Endodermal cell (in vitro differentiated cells): Measurements from ENCODE around the gene HMGXB4. TPM values are rescaled to one million over a fixed set of nuclear protein-coding genes. Genes with fewer than 3 reads are reported as not detected.
A peak's percentile ranks its signal among the peaks of the same experiment; 100 is the strongest.

Source experiments
- DNase-seq: peaks from one replicate; pipeline ENCODE4 v3.0.0-alpha.2; 2017
- H3K27ac ChIP-seq: 2 replicates; pipeline ENCODE4 v1.5.1; 2013; ENCODE audit warnings: mild to moderate bottlenecking, low read depth, low read length, moderate library complexity
- H3K27me3 ChIP-seq: 2 replicates; pipeline ENCODE4 v1.6.1; 2013; ENCODE audit warnings: mild to moderate bottlenecking, low read length, moderate library complexity; ENCODE audit not compliant: insufficient read depth, control insufficient read depth, poor library complexity, severe bottlenecking
- H3K36me3 ChIP-seq: 2 replicates; pipeline ENCODE4 v1.7.0; 2013; ENCODE audit warnings: mild to moderate bottlenecking, low read length, moderate library complexity; ENCODE audit not compliant: control insufficient read depth, insufficient read depth
- H3K4me1 ChIP-seq: one replicate; pipeline ENCODE4 v1.7.0; 2013; ENCODE audit warnings: low read length; ENCODE audit not compliant: control insufficient read depth, insufficient read depth
- H3K4me3 ChIP-seq: 2 replicates; pipeline ENCODE4 v1.5.1; 2013; ENCODE audit warnings: mild to moderate bottlenecking, low read length, moderate library complexity
- H3K9ac ChIP-seq: 2 replicates; pipeline ENCODE4 v1.6.1; 2013; ENCODE audit warnings: mild to moderate bottlenecking, low read length, moderate library complexity; ENCODE audit not compliant: poor library complexity, severe bottlenecking; ENCODE audit errors: extremely low read depth
- H3K9me3 ChIP-seq: 2 replicates; pipeline ENCODE4 v1.6.1; 2013; ENCODE audit warnings: mild to moderate bottlenecking, low read length, moderate library complexity; ENCODE audit not compliant: control insufficient read depth
- H3K27ac Mint-ChIP-seq: 2 replicates; pipeline ENCODE4 v1.8.0; 2020; ENCODE audit warnings: mixed read lengths
- H3K27me3 Mint-ChIP-seq: 2 replicates; pipeline ENCODE4 v1.8.0; 2021; ENCODE audit warnings: mild to moderate bottlenecking, mixed read lengths; ENCODE audit not compliant: insufficient read depth
- H3K36me3 Mint-ChIP-seq: 2 replicates; pipeline ENCODE4 v1.8.0; 2020; ENCODE audit warnings: low read depth, mixed read lengths
- H3K4me1 Mint-ChIP-seq: 2 replicates; pipeline ENCODE4 v1.8.0; 2020; ENCODE audit warnings: mixed read lengths
- H3K4me3 Mint-ChIP-seq: 2 replicates; pipeline ENCODE4 v1.8.0; 2020; ENCODE audit warnings: mild to moderate bottlenecking, moderate library complexity, mixed read lengths
- H3K9me3 Mint-ChIP-seq: 2 replicates; pipeline ENCODE4 v1.8.0; 2020; ENCODE audit warnings: mild to moderate bottlenecking, mixed read lengths
- CTCF ChIP-seq: fragments of 200-600 bp; sonication (generic); conservative IDR thresholded peaks from 2 replicates; pipeline ENCODE4 v1.5.0; 2021; ENCODE audit warnings: antibody characterized with exemption, mild to moderate bottlenecking
- WGBS, 2 experiments: methylation state at CpG; one replicate each; pipeline versions ENCODE4 v1.1.5 to v1.1.7; 2013; ENCODE audit warnings: missing lambda C conversion rate in 2 of 2, mixed read lengths in 1 of 2; ENCODE audit not compliant: insufficient coverage in 1 of 2, insufficient read length in 1 of 2; 5-methylcytosine and 5-hydroxymethylcytosine counted together
- total RNA-seq, 2 donors: library from RNA; stranded (reverse); fragmentation: NEBNext Ultra II Directional in 1 of 2; extraction: Animal tissue kit (Norgen Biotek cat#: 25700) in 1 of 2; gene quantifications; 2 replicates in 1 of 2; 3 replicates in 1 of 2; pipeline ENCODE4 v1.2.1, GENCODE V29; 2021

Gene HMGXB4
- total RNA-seq, 2 donors from 2014 or later: 36.2 to 58.9 TPM

- Histone ChIP-seq H3K9me3 (no peaks in the 10 kb centered on the region), H3K36me3 (no peaks in the 10 kb centered on the region), H3K9ac (no peak overlapping the region), H3K27ac (no peak overlapping the region), H3K27me3 (no peaks in the 10 kb centered on the region), H3K4me1 (peaks cover 3% of the 10 kb centered on the region), H3K4me3 (no peak overlapping the region)
- no peak for TF ChIP-seq CTCF
- no peak for DNase-seq
- H3K36me3 Mint-ChIP-seq: peaks cover 12% of the 10 kb centered on the region
- H3K9me3 Mint-ChIP-seq: no peaks in the 10 kb centered on the region
- 96 to 100% methylated on average over 4 to 6 of the region's 6 CpGs for WGBS, 2 experiments
- H3K4me1 Mint-ChIP-seq: peaks cover 30% of the 10 kb centered on the region
- no peaks in the 10 kb centered on the region for H3K27me3 Mint-ChIP-seq
- H3K27ac Mint-ChIP-seq: no peak overlapping the region
- no peak overlapping the region for H3K4me3 Mint-ChIP-seq
Measured at GRCh38 chr22:35308480-35309021, 51.3 kb downstream of the HMGXB4 start.

GRCh38 chr22:35310556-35311550, 53.6 kb downstream of the HMGXB4 start:
- TF ChIP-seq CTCF: peak; percentile 29
- Histone ChIP-seq H3K36me3 (no peaks in the 10 kb centered on the region), H3K4me1 (peaks cover 3% of the 10 kb centered on the region), H3K4me3 (no peak overlapping the region), H3K9ac (no peak overlapping the region), H3K27ac (no peak overlapping the region), H3K9me3 (no peaks in the 10 kb centered on the region), H3K27me3 (no peaks in the 10 kb centered on the region)
- peaks cover 30% of the 10 kb centered on the region for H3K4me1 Mint-ChIP-seq
- H3K9me3 Mint-ChIP-seq: no peaks in the 10 kb centered on the region
- no peaks in the 10 kb centered on the region for H3K27me3 Mint-ChIP-seq
- WGBS, 2 experiments: 85 to 87% methylated on average over 10 to 18 of the region's 18 CpGs
- peak overlapping the region; percentile 64 for H3K27ac Mint-ChIP-seq
- H3K36me3 Mint-ChIP-seq: peaks cover 5% of the 10 kb centered on the region
- H3K4me3 Mint-ChIP-seq: no peak overlapping the region
- DNase-seq: no peak

GRCh38 chr22:35311551-35311999, 54.3 kb downstream of the HMGXB4 start:
- Histone ChIP-seq H3K4me3 (no peak overlapping the region), H3K9me3 (no peaks in the 10 kb centered on the region), H3K27me3 (no peaks in the 10 kb centered on the region), H3K27ac (no peak overlapping the region), H3K4me1 (peaks cover 3% of the 10 kb centered on the region), H3K9ac (no peak overlapping the region), H3K36me3 (no peaks in the 10 kb centered on the region)
- Mint-ChIP-seq H3K36me3 (peaks cover 5% of the 10 kb centered on the region), H3K27ac (no peak overlapping the region), H3K27me3 (no peaks in the 10 kb centered on the region), H3K4me1 (peaks cover 28% of the 10 kb centered on the region), H3K4me3 (no peak overlapping the region), H3K9me3 (no peaks in the 10 kb centered on the region)
- TF ChIP-seq CTCF: no peak
- no peak for DNase-seq
- WGBS, 2 experiments: 94 to 96% methylated on average over 6 to 8 of the region's 8 CpGs
